ENCODE measurements around the gene CYP27B1.

- TF ChIP-seq CTCF (IDR thresholded peaks at IDR 0.05; ENCODE audit: low read length) (no peak), EZH2 (optimal IDR thresholded peaks at IDR 0.05; ENCODE audit: low read depth, low read length) (no peak)
These were observed 21.9 kb downstream of the CYP27B1 start, which contains the start of gene TSPAN31 for GRCh38 chr12:57744777-57745484.
